Cardiac fibroblast (primary cell): ENCODE results near the gene POLR1A.

Experiments
- DNase-seq, 2 donors: peaks; one replicate each; pipeline versions ENCODE4 v3.0.0 to v3.0.0-alpha.2; 2010; ENCODE audit warnings: low read depth in 2 of 2
- H3K4me3 ChIP-seq, 2 donors: replicated peaks in 1 of 2; 1 replicate in 1 of 2; 2 replicates in 1 of 2; pipeline ENCODE4 v1.5.1; 2011; ENCODE audit warnings: low read depth in 2 of 2, low read length in 2 of 2, mild to moderate bottlenecking in 2 of 2, moderate library complexity in 1 of 2
- CTCF ChIP-seq: IDR thresholded peaks from one replicate; pipeline ENCODE4 v1.5.1; 2011; ENCODE audit warnings: low read depth, mild to moderate bottlenecking, low read length, inconsistent platforms

Gene POLR1A

DNA sequence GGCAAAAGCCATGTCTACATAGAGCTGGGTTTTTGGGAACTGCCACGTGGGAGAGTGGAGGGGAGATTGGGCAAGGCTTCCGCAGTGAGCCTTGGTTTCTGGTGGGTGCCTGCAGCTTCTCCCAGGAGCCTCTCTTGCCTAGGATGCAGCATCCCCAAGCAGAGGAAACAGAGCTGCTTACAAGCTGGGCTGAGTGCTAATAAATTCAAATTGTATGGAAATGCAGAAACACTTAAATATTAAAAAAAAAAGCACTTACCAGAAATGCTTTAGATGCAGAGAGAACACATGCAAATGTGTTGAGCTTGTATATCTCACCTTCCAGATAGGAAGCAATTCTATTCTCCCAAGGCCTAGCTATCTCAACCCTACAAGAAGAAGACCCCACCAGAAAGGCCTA lies 120.9 kb downstream of the POLR1A start:
- DNase-seq = no peak
- no peak for TF ChIP-seq CTCF

DNA sequence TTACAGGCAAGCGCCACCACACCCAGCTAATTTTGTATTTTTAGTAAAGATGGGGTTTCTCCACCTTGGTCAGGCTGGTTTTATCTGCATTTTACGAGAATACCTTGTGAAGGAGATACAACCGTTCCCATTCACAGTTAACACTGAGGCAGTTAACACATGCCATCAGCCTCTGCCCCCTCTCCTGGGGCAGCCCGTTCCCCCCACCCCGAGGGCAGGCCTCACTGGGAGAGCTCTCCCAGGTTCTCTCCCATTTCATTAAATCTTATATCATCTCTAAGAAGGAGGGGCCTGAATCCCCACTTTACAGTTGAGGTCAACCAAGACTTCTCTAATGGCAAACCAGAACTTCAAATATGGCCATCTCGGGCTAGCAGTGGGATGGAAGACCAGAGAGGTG lies 121.9 kb downstream of the POLR1A start:
- no peak for DNase-seq
- no peak overlapping the region for H3K4me3 ChIP-seq
- no peak for TF ChIP-seq CTCF

More for the DNA sequence above, 120.9 kb downstream of the POLR1A start:
- H3K4me3 ChIP-seq = no peak overlapping the region

DNA sequence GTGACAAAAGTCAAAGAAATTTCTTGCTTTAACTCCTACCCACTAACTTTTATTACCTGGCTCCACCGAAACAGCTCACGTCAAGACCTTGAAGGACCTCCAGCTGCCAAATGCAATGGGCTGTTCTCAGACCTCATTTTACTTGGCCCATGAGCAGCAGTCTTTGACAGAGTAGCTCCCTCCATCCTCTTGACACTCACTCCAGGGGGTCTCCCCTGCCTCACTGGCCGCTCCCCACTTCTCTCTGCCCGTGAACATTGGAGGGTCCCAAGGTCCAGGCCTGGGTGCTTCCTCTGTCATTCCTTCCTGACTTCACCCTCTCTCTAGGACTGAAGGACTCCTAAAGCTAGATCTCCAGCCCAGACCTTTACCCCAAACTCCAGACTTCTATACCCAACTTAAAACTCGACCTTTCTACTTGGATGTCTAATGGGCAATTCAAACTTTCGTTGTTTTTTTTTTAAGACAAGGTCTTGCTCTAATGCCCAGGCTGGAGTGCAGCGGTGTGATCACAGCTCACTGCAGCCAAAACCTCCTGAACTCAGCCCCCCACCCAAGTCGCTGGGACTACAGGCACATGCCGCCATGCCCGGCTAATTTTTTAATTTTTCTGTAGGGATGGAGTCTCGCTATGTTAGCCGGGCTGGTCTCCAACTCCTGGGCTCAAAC lies 124.0 kb downstream of the POLR1A start:
- no peak overlapping the region for H3K4me3 ChIP-seq
- no peak for DNase-seq
- no peak for TF ChIP-seq CTCF

DNA sequence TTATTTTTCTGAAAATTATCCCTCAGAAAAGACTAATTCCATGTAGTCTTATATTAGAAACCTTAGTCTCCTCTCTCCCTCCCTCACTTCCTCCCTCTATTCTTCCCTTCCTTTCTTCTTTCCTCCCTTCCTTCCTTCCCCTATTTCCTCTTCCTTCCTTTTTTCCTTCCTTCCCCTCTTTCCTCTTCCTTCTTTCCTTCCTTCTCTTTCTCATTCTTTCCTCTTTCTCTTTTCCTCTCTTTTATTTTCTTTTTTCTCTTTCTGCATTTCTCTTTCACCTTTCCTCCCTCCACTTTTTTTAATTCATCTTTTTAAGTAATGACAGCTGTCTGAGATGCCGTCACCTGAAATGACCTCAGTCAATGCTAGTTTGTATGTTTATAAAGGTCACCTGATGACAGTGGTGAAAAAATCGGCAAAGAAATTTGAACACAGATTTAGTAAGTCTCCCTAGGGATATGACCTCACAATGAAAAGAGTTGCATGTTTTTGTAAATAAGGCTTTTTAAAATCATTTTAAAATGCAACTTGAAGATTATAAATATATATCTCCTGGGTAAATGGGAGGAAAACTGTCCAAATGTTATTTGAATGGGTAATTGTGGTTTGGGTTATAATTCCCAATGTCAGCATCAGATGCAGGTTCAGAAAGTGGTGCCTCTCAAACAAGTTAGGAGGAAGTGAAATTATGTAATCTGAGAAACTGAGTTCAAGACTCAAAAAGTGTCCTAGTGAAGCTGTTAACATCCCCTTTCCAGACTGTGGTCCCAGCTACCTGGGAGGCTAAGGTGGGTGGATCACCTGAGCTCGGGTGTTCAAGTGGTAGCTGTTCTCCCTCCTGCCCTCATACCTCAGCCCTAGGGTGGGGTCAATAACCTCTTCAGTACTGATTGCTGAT lies 126.6 kb downstream of the POLR1A start:
- H3K4me3 ChIP-seq = no peak overlapping the region
- no peak for TF ChIP-seq CTCF
- peak in 1 of 2 donors; percentile 77 for DNase-seq

GRCh38 chr2:85976106-85976920 lies 129.4 kb downstream of the POLR1A start:
- DNase-seq = peak in 1 of 2 donors; percentile 48
- H3K4me3 ChIP-seq = no peak overlapping the region
- TF ChIP-seq CTCF = no peak

DNA sequence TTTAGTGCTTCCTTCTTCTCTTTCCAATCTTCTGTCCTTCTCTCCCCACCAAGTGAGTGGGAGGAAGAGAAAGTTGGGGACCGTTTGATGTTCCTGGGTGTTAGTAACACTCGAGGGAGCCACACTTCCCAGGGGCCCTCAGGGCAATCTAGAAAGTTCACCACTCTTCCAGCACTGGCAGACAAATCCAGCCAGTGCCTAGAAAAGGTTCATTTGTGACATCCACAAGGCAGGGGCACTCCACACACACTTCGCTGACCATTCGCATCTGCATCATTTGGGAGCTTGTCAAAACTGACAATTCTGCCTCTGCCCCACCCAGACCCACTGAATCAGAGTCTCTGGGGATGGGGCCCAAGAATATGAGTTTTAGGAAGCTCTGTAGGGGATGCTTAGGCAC lies 130.1 kb downstream of the POLR1A start:
- no peak overlapping the region for H3K4me3 ChIP-seq
- no peak for TF ChIP-seq CTCF
- no peak for DNase-seq
